Keratinocyte (primary cell): ENCODE data around the gene TRNAU1AP.

Source experiments
- EZH2 ChIP-seq: IDR thresholded peaks from one replicate; pipeline ENCODE4 v1.6.1; 2012; ENCODE audit warnings: inconsistent platforms, mild to moderate bottlenecking, low read length, moderate library complexity
- TF ChIP-seq, protein P1 (sequence below), 3 experiments: IDR thresholded peaks in 1 of 3; conservative IDR thresholded peaks in 1 of 3; optimal IDR thresholded peaks in 1 of 3; 2 replicates in 2 of 3; 3 replicates in 1 of 3; pipeline versions ENCODE3 to v1.5.1; 2011; ENCODE audit warnings: low read length in 3 of 3, mild to moderate bottlenecking in 3 of 3, moderate library complexity in 2 of 3, control low read depth in 1 of 3, inconsistent platforms in 1 of 3; ENCODE audit not compliant: insufficient read depth in 2 of 3; ENCODE audit errors: extremely low read depth in 1 of 3

DNA sequence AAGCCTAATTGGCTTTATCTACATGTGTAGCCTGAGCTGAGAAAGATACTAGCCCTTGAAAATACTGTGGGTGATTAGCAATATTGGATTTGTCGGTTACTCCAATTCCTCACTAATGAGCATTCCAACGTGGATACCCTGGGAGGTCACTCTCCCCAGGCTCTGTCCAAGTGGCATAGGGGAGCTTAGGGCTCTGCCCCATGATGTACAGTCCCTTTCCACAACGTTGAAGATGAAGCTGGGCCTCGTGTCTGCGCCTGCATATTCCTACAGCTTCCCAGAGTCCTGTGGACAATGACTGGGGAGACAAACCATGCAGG lies 44.5 kb upstream of the TRNAU1AP start:
- TF ChIP-seq EZH2: no peak
- TF ChIP-seq, protein P1, sequence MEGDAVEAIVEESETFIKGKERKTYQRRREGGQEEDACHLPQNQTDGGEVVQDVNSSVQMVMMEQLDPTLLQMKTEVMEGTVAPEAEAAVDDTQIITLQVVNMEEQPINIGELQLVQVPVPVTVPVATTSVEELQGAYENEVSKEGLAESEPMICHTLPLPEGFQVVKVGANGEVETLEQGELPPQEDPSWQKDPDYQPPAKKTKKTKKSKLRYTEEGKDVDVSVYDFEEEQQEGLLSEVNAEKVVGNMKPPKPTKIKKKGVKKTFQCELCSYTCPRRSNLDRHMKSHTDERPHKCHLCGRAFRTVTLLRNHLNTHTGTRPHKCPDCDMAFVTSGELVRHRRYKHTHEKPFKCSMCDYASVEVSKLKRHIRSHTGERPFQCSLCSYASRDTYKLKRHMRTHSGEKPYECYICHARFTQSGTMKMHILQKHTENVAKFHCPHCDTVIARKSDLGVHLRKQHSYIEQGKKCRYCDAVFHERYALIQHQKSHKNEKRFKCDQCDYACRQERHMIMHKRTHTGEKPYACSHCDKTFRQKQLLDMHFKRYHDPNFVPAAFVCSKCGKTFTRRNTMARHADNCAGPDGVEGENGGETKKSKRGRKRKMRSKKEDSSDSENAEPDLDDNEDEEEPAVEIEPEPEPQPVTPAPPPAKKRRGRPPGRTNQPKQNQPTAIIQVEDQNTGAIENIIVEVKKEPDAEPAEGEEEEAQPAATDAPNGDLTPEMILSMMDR (optimal IDR thresholded peaks at IDR 0.05 in 1 of 3, IDR thresholded peaks at IDR 0.05 in 1 of 3, conservative IDR thresholded peaks at IDR 0.05 in 1 of 3; ENCODE audit: extremely low read depth in 1 of 3, insufficient read depth in 2 of 3, low read length in 3 of 3): no peak
